ENCODE results near the gene TRPM2. TPM values are rescaled to one million over a fixed set of nuclear protein-coding genes. Genes with fewer than 3 reads are reported as not detected.

Gene TRPM2
- total and polyA plus RNA-seq, 2 of the 13 experiments (the other 11 are each of a cell fraction or from before 2014, with no cell fraction given): 0.07 to 0.20 TPM

GRCh38 chr21:44442266-44443125 lies 89.1 kb downstream of the TRPM2 start (continued):
- peak; percentile 34; the same call in 1 of the 2 replicates for TF ChIP-seq ARID5B (CRISPR knock-in tag; IDR thresholded peaks at IDR 0.05)
- TF ChIP-seq ZNF251 (CRISPR knock-in tag; IDR thresholded peaks at IDR 0.05): peak; percentile 57; the same call in 1 of the 2 replicates
- TF ChIP-seq ZNF232 (CRISPR knock-in tag; IDR thresholded peaks at IDR 0.05; ENCODE audit: borderline replicate concordance): peak; percentile 85
- no peak for TF ChIP-seq GPN1 (CRISPR knock-in tag; IDR thresholded peaks at IDR 0.05; ENCODE audit: borderline replicate concordance)
- TF ChIP-seq ZSCAN12 (CRISPR knock-in tag; IDR thresholded peaks at IDR 0.05): no peak
- TF ChIP-seq ISL2 (CRISPR knock-in tag; IDR thresholded peaks at IDR 0.05): no peak
- TF ChIP-seq NR2C2 (CRISPR knock-in tag; IDR thresholded peaks at IDR 0.05; ENCODE audit: borderline replicate concordance): no peak
- peak; percentile 46; the same call in 1 of the 2 replicates for TF ChIP-seq ZNF230 (CRISPR knock-in tag; IDR thresholded peaks at IDR 0.05)
- TF ChIP-seq PPARG (CRISPR knock-in tag; conservative IDR thresholded peaks at IDR 0.05): no peak
- TF ChIP-seq ZSCAN21 (CRISPR knock-in tag; IDR thresholded peaks at IDR 0.05; ENCODE audit: borderline replicate concordance): peak; percentile 65; the same call in 1 of the 2 replicates
- TF ChIP-seq ZIK1 (CRISPR knock-in tag; IDR thresholded peaks at IDR 0.05; ENCODE audit: borderline replicate concordance, low read depth): 0 out of 2 replicates have a peak, but pooled peaks have one; percentile 49
- peak; percentile 62; the same call in 1 of the 2 replicates for TF ChIP-seq ZBTB38 (CRISPR knock-in tag; IDR thresholded peaks at IDR 0.05)
- no peak for TF ChIP-seq U2AF1 (optimal IDR thresholded peaks at IDR 0.05; ENCODE audit: low read depth, low read length)
- TF ChIP-seq ZSCAN31 (CRISPR knock-in tag; IDR thresholded peaks at IDR 0.05; ENCODE audit: low read depth): no peak
- TF ChIP-seq REST (IDR thresholded peaks at IDR 0.05; ENCODE audit: borderline replicate concordance in 1 of 2, low read depth in 1 of 2, low read length in 2 of 2): no peak
- TF ChIP-seq ZNF496 (CRISPR knock-in tag; IDR thresholded peaks at IDR 0.05; ENCODE audit: insufficient replicate concordance): no peak
- TF ChIP-seq ZNF749 (CRISPR knock-in tag; IDR thresholded peaks at IDR 0.05; ENCODE audit: borderline replicate concordance): no peak
- TF ChIP-seq ZNF441 (CRISPR knock-in tag; IDR thresholded peaks at IDR 0.05; ENCODE audit: borderline replicate concordance): peak; percentile 44; the same call in 1 of the 2 replicates
- TF ChIP-seq CHCHD3 (CRISPR knock-in tag; IDR thresholded peaks at IDR 0.05): 0 out of 2 replicates have a peak, but pooled peaks have one; percentile 46
- TF ChIP-seq ZNF547 (CRISPR knock-in tag; IDR thresholded peaks at IDR 0.05): peak; percentile 78; the same call in 1 of the 2 replicates
- TF ChIP-seq ZBTB7A (CRISPR knock-in tag; IDR thresholded peaks at IDR 0.05): peak; percentile 61; the same call in 1 of the 2 replicates

Measured in HepG2 (cell line).